Common myeloid progenitor, CD34-positive (primary cell): Measurements from ENCODE around the gene CDK19.

Experiments used
- CTCF ChIA-PET: fragments of 350-600 bp; sonication (Branson Sonifier 250); formaldehyde crosslinking; loops from one replicate; lab custom pipeline; 2021; ENCODE audit warnings: antibody characterized with exemption; lab: Charles Lee
- POLR2A ChIA-PET: fragments of 350-600 bp; sonication (Branson Sonifier 250); formaldehyde crosslinking; loops from one replicate; lab custom pipeline; 2021; ENCODE audit warnings: antibody characterized with exemption; lab: Charles Lee
- DNase-seq, 3 donors: peaks; one replicate each; pipeline versions ENCODE4 v3.0.0 to v3.0.0-alpha.2; 2013
- H3K27ac ChIP-seq, 2 experiments: 1 replicate in 1 of 2; 2 replicates in 1 of 2; pipeline ENCODE4 v1.7.0; 2013; ENCODE audit warnings: inconsistent platforms in 2 of 2, low read length in 2 of 2, mild to moderate bottlenecking in 2 of 2, low read depth in 1 of 2, moderate library complexity in 1 of 2; ENCODE audit not compliant: severe bottlenecking in 2 of 2, insufficient read depth in 1 of 2, poor library complexity in 1 of 2
- H3K27me3 ChIP-seq, 5 experiments: replicated peaks in 2 of 5; 1 replicate in 3 of 5; 2 replicates in 2 of 5; pipeline versions ENCODE4 v1.6.1 to v1.7.0; 2013; ENCODE audit warnings: low read length in 4 of 5, mild to moderate bottlenecking in 2 of 5, moderate library complexity in 2 of 5, inconsistent platforms in 1 of 5; ENCODE audit not compliant: insufficient read depth in 5 of 5, control insufficient read depth in 4 of 5
- H3K36me3 ChIP-seq, 4 experiments: 1 replicate in 2 of 4; 2 replicates in 2 of 4; pipeline versions ENCODE4 v1.6.1 to v1.7.0; 2013; ENCODE audit warnings: low read length in 3 of 4, control low read depth in 1 of 4, mild to moderate bottlenecking in 1 of 4; ENCODE audit not compliant: control insufficient read depth in 4 of 4, insufficient read depth in 4 of 4
- H3K4me1 ChIP-seq, 4 experiments: 1 replicate in 3 of 4; 2 replicates in 1 of 4; pipeline versions ENCODE4 v1.6.1 to v1.7.1; 2013; ENCODE audit warnings: low read length in 3 of 4, mild to moderate bottlenecking in 3 of 4, control low read depth in 1 of 4, inconsistent platforms in 1 of 4, moderate library complexity in 1 of 4; ENCODE audit not compliant: control insufficient read depth in 4 of 4, insufficient read depth in 4 of 4; ENCODE audit errors: control extremely low read depth in 1 of 4
- H3K4me3 ChIP-seq, 7 experiments: 1 replicate in 4 of 7; 2 replicates in 3 of 7; pipeline versions ENCODE4 v1.5.1 to v1.7.0; 2013; ENCODE audit warnings: mild to moderate bottlenecking in 7 of 7, low read length in 6 of 7, moderate library complexity in 6 of 7, inconsistent platforms in 2 of 7, low read depth in 2 of 7, control low read depth in 1 of 7; ENCODE audit not compliant: insufficient read depth in 4 of 7, control insufficient read depth in 1 of 7; ENCODE audit errors: extremely low read depth in 1 of 7
- H3K9me3 ChIP-seq, 5 experiments: 1 replicate in 4 of 5; 2 replicates in 1 of 5; pipeline versions ENCODE4 v1.6.1 to v1.7.1; 2013; ENCODE audit warnings: low read length in 4 of 5, mild to moderate bottlenecking in 2 of 5, inconsistent platforms in 1 of 5, low read depth in 1 of 5, moderate library complexity in 1 of 5; ENCODE audit not compliant: control insufficient read depth in 4 of 5, insufficient read depth in 2 of 5; ENCODE audit errors: control extremely low read depth in 1 of 5
- WGBS: methylation state at CpG from one replicate; pipeline ENCODE4 v1.1.5; 2013; ENCODE audit not compliant: insufficient coverage; 5-methylcytosine and 5-hydroxymethylcytosine counted together

The CDK19 gene

DNA sequence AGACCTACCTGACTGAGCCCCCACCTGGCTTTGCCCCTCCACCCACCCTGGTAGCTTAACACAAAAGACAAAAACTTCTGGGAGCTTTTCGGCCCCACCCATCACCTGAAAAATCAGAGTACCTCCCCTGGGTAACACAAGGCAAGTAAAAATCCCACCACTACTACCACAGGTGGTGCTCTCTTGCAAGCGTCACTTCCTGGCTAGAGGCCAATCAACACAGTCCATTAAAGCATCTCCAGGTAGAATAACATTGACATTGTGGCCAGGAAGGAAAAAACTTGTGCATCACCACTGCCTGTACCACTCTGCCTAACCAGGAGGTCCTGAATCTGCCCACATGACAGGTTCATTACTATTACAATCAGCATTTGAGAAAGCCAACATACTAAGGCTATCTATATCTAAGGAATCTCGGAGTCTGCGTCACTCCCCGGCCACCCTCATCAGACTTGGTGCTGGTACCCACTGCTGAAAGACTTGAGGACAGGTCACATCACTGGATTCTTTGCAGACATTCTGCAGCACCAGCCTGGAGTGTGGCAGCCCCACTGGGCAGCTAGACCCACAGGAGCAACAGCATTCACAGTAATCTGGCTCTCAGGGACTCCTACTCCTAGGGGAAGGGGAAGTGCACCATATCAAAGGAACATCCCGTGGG, 125.9 kb downstream of the CDK19 start:
- H3K9me3 ChIP-seq, result peaks cover 0 to 5% (median 0%) of the 10 kb centered on the region in 5 experiments
- WGBS, result 95% methylated on average over 6 of the region's 6 CpGs
- H3K36me3 ChIP-seq, result peaks cover 0 to 3% (median 0%) of the 10 kb centered on the region in 4 experiments
- H3K27ac ChIP-seq, result no peak overlapping the region
- H3K4me3 ChIP-seq, result peak overlapping the region in 1 of 7 experiments; percentile 5
- H3K27me3 ChIP-seq, result no peaks in the 10 kb centered on the region
- DNase-seq, result peak in 1 of 3 donors; percentile 36
- ChIA-PET CTCF (interaction anchor here (1.1 to 1.6 kb wide), 8 partner anchors 11 to 262 kb away, joined by 3 to 8 read pairs (median 4); partner anchors contain the start of genes AMD1 and CDK19), POLR2A (interaction anchor here (0.6 kb wide), 2 partner anchors 16 to 258 kb away, joined by 3 read pairs; no protein-coding TSS in a partner anchor)
- H3K4me1 ChIP-seq, result peaks cover 11 to 36% (median 25%) of the 10 kb centered on the region in 4 experiments

DNA sequence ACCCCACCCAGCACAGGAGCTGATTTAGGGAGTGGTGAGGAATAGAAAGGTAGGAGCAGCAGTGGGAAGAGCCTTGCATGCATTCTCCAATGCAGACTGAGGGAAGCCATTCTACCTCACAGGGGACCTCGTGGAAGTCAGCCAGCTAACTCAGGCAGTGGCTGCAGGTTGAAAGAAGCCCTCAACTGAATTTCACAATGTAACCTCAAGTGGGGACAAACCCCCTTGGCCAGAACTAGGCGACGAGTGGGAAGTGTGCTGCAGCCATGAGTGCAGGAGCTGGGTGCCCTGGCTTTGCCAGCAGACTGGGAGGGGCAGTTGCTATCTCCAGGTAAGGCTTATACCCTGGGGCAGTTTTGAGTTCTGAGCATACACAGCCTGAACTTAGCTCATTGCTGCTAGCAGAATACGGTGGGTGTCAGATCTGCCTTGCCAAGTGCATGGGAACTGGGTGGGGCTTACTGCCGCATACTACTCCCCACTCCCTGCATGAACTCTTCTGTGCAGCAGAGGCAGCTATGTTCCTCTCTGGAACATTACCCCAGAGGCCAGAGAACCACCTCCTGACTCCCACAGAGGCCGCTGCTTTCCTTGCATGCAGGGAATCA, 126.5 kb downstream of the CDK19 start:
- Histone ChIP-seq H3K9me3 (peaks cover 0 to under 1% (median 0%) of the 10 kb centered on the region in 5 experiments), H3K36me3 (peaks cover 0 to 3% (median 0%) of the 10 kb centered on the region in 4 experiments), H3K27me3 (no peaks in the 10 kb centered on the region), H3K27ac (no peak overlapping the region), H3K4me1 (peaks cover 11 to 36% (median 25%) of the 10 kb centered on the region in 4 experiments), H3K4me3 (peak overlapping the region in 2 of 7 experiments; percentile 5 to 51)
- 34% methylated on average over 6 of the region's 6 CpGs for WGBS
- peak in 2 of 3 donors; percentile 45 to 57 for DNase-seq
- POLR2A ChIA-PET, result interaction anchor here (0.6 kb wide), 2 partner anchors 17 to 259 kb away, joined by 3 read pairs; no protein-coding TSS in a partner anchor
- CTCF ChIA-PET, result interaction anchor here (1.2 to 1.8 kb wide), 7 partner anchors 19 to 262 kb away, joined by 3 to 11 read pairs (median 4); partner anchors contain the start of gene AMD1

DNA sequence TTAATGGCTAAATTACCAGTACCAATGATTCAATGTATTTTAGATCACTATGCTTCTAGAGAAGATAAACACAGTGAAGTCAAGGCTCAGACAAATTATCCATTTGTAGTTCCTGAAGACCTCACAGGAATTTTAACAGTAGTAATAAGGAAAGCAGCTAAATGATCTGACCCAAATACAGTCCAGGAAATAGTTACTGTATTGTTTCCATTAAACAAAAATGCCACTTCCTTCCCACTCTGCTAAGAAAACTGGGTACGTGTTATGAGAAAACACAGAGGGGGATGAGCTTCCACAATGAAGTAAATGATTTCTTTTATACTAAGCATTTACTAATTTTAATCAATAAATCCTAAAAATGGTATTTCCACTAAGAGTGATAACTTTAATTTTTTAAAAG, 127.9 kb downstream of the CDK19 start:
- Histone ChIP-seq H3K27ac (no peak overlapping the region), H3K27me3 (no peaks in the 10 kb centered on the region), H3K4me3 (peak overlapping the region in 2 of 7 experiments; percentile 19 to 49), H3K36me3 (no peaks in the 10 kb centered on the region), H3K4me1 (peaks cover 15 to 43% (median 28%) of the 10 kb centered on the region in 4 experiments), H3K9me3 (no peaks in the 10 kb centered on the region)
- DNase-seq, result peak in 1 of 3 donors; percentile 15
- POLR2A ChIA-PET, result interaction anchor here (0.7 kb wide), 1 partner anchor 192 kb away, joined by 5 read pairs; no protein-coding TSS in a partner anchor
- CTCF ChIA-PET, result interaction anchor here (0.9 to 1.8 kb wide), 5 partner anchors 127 to 312 kb away, joined by 3 to 11 read pairs (median 3); partner anchors contain the start of gene CDK19
- no CpG with 5 or more reads among the region's 1 CpG for WGBS

DNA sequence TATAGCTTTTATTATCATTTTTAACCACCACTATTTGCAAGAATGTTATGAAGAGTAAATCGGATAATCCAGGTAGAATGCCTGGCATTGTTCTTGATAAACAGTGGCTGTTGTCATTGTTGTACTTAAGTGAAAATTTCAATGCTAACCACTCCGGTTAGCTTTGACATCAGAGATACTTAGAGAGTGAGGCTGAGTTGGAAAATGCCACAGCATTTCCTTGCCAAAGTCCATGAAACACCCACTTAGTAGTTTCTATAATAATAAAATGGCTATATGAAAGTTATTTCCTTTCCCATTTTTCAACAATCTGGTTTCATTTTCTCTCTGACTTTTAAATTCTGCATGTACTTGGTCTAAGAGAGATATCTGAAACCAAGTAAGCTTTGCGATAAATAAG, 132.0 kb downstream of the CDK19 start:
- no peaks in the 10 kb centered on the region for H3K27me3 ChIP-seq
- no peaks in the 10 kb centered on the region for H3K36me3 ChIP-seq
- WGBS, result 100% methylated on average over 1 of the region's 3 CpGs
- CTCF ChIA-PET, result interaction anchor here (0.6 to 2.9 kb wide), 19 partner anchors 11 to 327 kb away, joined by 3 to 36 read pairs (median 5); partner anchors contain the start of gene GTF3C6
- no peaks in the 10 kb centered on the region for H3K9me3 ChIP-seq
- DNase-seq, result no peak
- H3K27ac ChIP-seq, result no peak overlapping the region
- peaks cover 10 to 34% (median 19%) of the 10 kb centered on the region in 4 experiments for H3K4me1 ChIP-seq
- POLR2A ChIA-PET, result no interaction called here
- H3K4me3 ChIP-seq, result no peak overlapping the region

DNA sequence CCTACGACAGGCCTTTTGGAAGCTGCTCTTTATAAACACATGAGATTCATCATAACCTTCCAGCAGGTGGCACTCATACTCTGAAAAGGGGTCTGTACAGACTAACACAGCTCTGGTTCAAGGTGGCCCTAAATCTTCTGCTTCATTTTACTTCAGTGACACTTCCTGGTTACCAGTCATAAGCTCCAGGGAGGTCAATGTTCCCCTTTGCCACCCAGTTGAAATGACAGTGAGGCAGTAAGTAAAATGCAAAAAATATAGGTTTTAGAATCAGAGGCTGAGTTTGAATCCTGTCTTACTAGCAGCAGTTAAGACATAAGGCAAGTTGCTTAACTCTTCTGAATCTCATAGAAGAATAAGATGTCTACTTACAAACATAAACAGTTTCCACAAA, 132.8 kb downstream of the CDK19 start:
- Histone ChIP-seq H3K4me1 (peaks cover 6 to 26% (median 14%) of the 10 kb centered on the region in 4 experiments), H3K27ac (peak overlapping the region in 1 of 2 experiments; percentile 47), H3K36me3 (no peaks in the 10 kb centered on the region), H3K4me3 (no peak overlapping the region), H3K9me3 (no peaks in the 10 kb centered on the region), H3K27me3 (no peaks in the 10 kb centered on the region)
- CTCF ChIA-PET, result interaction anchor here (0.6 to 2.9 kb wide), 38 partner anchors 8 to 328 kb away, joined by 3 to 36 read pairs (median 4); partner anchors contain the start of genes AMD1 and GTF3C6
- peak; percentile 95 to 98 (median 98) for DNase-seq
- POLR2A ChIA-PET, result interaction anchor here (0.5 to 2.0 kb wide), 4 partner anchors 69 to 194 kb away, joined by 3 to 7 read pairs (median 3); partner anchors contain the start of gene AMD1
- 0% methylated on average over 1 of the region's 1 CpG for WGBS

DNA sequence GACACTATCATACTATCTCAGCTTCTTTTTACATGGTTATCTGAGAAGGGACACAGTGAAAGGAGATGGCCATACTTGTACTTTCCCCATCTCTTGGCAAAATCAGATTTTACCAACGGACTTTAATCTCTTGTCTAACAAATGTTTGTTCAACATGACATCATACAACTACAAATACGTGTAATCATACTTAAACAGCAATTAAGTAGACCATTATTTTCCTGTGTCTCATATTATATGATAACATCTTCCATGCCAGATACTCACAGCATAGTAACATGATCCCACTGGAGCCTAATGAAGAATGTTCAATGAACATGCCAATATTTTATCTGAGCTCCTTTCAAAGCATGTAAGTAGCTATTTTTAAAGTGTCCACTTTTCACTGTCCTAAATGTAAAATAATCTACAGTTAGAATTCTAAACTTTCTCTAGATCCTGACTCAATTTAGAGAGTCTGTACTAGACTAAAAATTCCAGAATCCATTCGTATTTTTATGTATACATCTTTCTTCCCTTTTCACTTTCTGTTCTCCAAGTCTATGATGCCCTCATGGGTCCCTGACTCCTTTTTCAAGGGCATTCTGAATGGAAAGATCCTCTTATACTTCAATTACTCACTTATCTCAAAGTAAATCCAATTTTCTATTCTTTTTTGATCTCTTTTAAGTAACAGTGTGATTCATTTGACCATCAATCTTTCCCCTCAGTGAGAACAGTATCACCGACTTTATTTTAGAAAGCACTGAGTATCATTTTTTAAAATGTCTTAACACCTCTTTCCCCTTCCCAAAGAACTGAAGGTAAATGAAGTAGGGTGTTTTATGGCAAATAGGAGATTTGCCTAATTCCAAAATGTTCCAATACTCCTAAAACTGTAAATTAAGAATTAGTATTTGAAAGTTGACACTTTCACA, 133.5 kb downstream of the CDK19 start:
- POLR2A ChIA-PET, result interaction anchor here (0.5 to 2.0 kb wide), 5 partner anchors 69 to 195 kb away, joined by 3 to 7 read pairs (median 3); partner anchors contain the start of genes AMD1 and CDK19
- H3K27ac ChIP-seq, result peak overlapping the region in 1 of 2 experiments; percentile 47
- no peaks in the 10 kb centered on the region for H3K9me3 ChIP-seq
- H3K4me1 ChIP-seq, result peaks cover 0 to 19% (median 9%) of the 10 kb centered on the region in 4 experiments
- WGBS, result 100% methylated on average over 2 of the region's 4 CpGs
- H3K36me3 ChIP-seq, result no peaks in the 10 kb centered on the region
- no peaks in the 10 kb centered on the region for H3K27me3 ChIP-seq
- H3K4me3 ChIP-seq, result peak overlapping the region in 3 of 7 experiments; percentile 12 to 56 (median 37)
- no peak for DNase-seq
- CTCF ChIA-PET, result interaction anchor here (0.6 to 2.9 kb wide), 39 partner anchors 8 to 329 kb away, joined by 3 to 36 read pairs (median 4); partner anchors contain the start of genes AMD1 and GTF3C6
